HCT116 (cell line): ENCODE results near the gene SDK1. TPM values are rescaled to one million over a fixed set of nuclear protein-coding genes. Genes with fewer than 3 reads are reported as not detected.

Source experiments
- ATAC-seq: fragments of 200-7000 bp; cut with Tn5 transposase; 2 replicates; pipeline ENCODE4 v1.9.1; 2020; ENCODE audit warnings: mild to moderate bottlenecking, moderate library complexity
- BruUV-seq: library from RNA; stranded (reverse); fragments of 400-500 nt; replicated peaks from 2 replicates; lab custom pipeline; 2021; lab: Mats Ljungman, UMichigan
- CTCF ChIA-PET: fragments of 300-600 bp; sonication (Branson Sonifier 250); formaldehyde crosslinking; loops from one replicate; lab custom pipeline; 2021; ENCODE audit warnings: antibody characterized with exemption; lab: Charles Lee
- POLR2A ChIA-PET: fragments of 300-600, 350-600 bp; sonication (Branson Sonifier 250); formaldehyde crosslinking; loops from one replicate; lab custom pipeline; 2021; ENCODE audit warnings: antibody characterized with exemption; lab: Charles Lee
- RAD21 ChIA-PET, 2 experiments: fragments of 300-600 bp; sonication (Branson Sonifier 250); formaldehyde crosslinking; loops; one replicate each; lab custom pipeline; 2023; ENCODE audit warnings: low total read pairs in 2 of 2; ENCODE audit not compliant: uncharacterized antibody in 2 of 2, unreplicated experiment in 2 of 2, low non-redundant PET in 1 of 2; lab: Charles Lee
- DNase-seq: peaks from one replicate; pipeline ENCODE4 v3.0.0-alpha.2; 2010; ENCODE audit warnings: low read depth, low spot score
- H2AFZ ChIP-seq: fragments of 200-600 bp; shearing (Covaris generic), sonication (generic); 2 replicates; pipeline ENCODE4 v1.6.1; 2017; ENCODE audit warnings: low read depth, mixed run types, mixed read lengths, antibody characterized with exemption, low read length; ENCODE audit not compliant: poor library complexity, severe bottlenecking
- H3K27ac ChIP-seq: 2 replicates; pipeline ENCODE4 v1.5.1; 2012; ENCODE audit warnings: low read depth, low read length
- H3K27me3 ChIP-seq: fragments of 200-600 bp; sonication (generic); 2 replicates; pipeline ENCODE4 v1.6.1; 2016; ENCODE audit warnings: mixed run types, low read length, mixed read lengths; ENCODE audit not compliant: insufficient read depth
- H3K36me3 ChIP-seq, 2 experiments: fragments of 200-500 bp in 1 of 2; fragments of 200-600 bp in 1 of 2; sonication (Bioruptor generic) in 1 of 2; sonication (generic) in 1 of 2; 2 replicates each; pipeline versions ENCODE4 v1.5.1 to v1.6.1; 2014 to 2016; ENCODE audit warnings: low read length in 2 of 2, inconsistent platforms in 1 of 2, mixed read lengths in 1 of 2, mixed run types in 1 of 2; ENCODE audit not compliant: insufficient read depth in 2 of 2, control insufficient read depth in 1 of 2
- H3K4me1 ChIP-seq, 2 experiments: fragments of 200-600 bp in 1 of 2; sonication (generic) in 1 of 2; 2 replicates each; pipeline versions ENCODE4 v1.5.1 to v1.6.1; 2012 to 2017; ENCODE audit warnings: low read length in 2 of 2, inconsistent platforms in 1 of 2, mild to moderate bottlenecking in 1 of 2, mixed read lengths in 1 of 2, mixed run types in 1 of 2, moderate library complexity in 1 of 2; ENCODE audit not compliant: insufficient read depth in 2 of 2, control insufficient read depth in 1 of 2
- H3K4me2 ChIP-seq: fragments of 200-600 bp; sonication (generic); 2 replicates; pipeline ENCODE4 v1.6.1; 2017; ENCODE audit warnings: mixed run types, low read length, mixed read lengths
- H3K4me3 ChIP-seq, 2 experiments: fragments of 200-600 bp in 1 of 2; sonication (generic) in 1 of 2; replicated peaks in 1 of 2; 2 replicates each; pipeline ENCODE4 v1.5.1; 2011 to 2016; ENCODE audit warnings: low read length in 2 of 2, control low read depth in 1 of 2, low read depth in 1 of 2, mild to moderate bottlenecking in 1 of 2, mixed read lengths in 1 of 2, mixed run types in 1 of 2
- H3K79me2 ChIP-seq: fragments of 200-600 bp; sonication (generic); 2 replicates; pipeline ENCODE4 v1.6.1; 2017; ENCODE audit warnings: mild to moderate bottlenecking, mixed run types, low read length, moderate library complexity, mixed read lengths; ENCODE audit not compliant: insufficient read depth
- H3K9ac ChIP-seq: fragments of 200-600 bp; sonication (generic); 2 replicates; pipeline ENCODE4 v1.6.1; 2016; ENCODE audit warnings: low read length, mixed read lengths
- H3K9me2 ChIP-seq: fragments of 200-600 bp; sonication (generic), shearing (Covaris generic); 2 replicates; pipeline ENCODE4 v1.6.1; 2017; ENCODE audit warnings: mixed run types, mild to moderate bottlenecking, moderate library complexity; ENCODE audit not compliant: insufficient read depth
- H3K9me3 ChIP-seq, 2 experiments: fragments of 200-500 bp in 1 of 2; fragments of 200-600 bp in 1 of 2; sonication (Bioruptor generic) in 1 of 2; sonication (generic) in 1 of 2; 2 replicates each; pipeline ENCODE4 v1.6.1; 2014 to 2017; ENCODE audit warnings: low read length in 2 of 2, mixed read lengths in 2 of 2, inconsistent platforms in 1 of 2, low read depth in 1 of 2, mild to moderate bottlenecking in 1 of 2, mixed run types in 1 of 2, moderate library complexity in 1 of 2; ENCODE audit not compliant: control insufficient read depth in 1 of 2, insufficient read depth in 1 of 2
- H4K20me1 ChIP-seq: fragments of 200-600 bp; sonication (generic), shearing (Covaris generic); 2 replicates; pipeline ENCODE4 v1.6.1; 2017; ENCODE audit warnings: mixed run types, mild to moderate bottlenecking, moderate library complexity; ENCODE audit not compliant: insufficient read depth
- CBX3 ChIP-seq: IDR thresholded peaks from 2 replicates; pipeline ENCODE4 v1.6.1; 2012; ENCODE audit warnings: low read depth
- ELF1 ChIP-seq: IDR thresholded peaks from 2 replicates; pipeline ENCODE4 v1.6.1; 2012; ENCODE audit warnings: low read depth, borderline replicate concordance
- FOSL1 ChIP-seq: IDR thresholded peaks from 2 replicates; pipeline ENCODE4 v1.6.1; 2012; ENCODE audit warnings: low read depth
- POLR2A ChIP-seq: IDR thresholded peaks from 2 replicates; pipeline ENCODE4 v1.7.0; 2011; ENCODE audit warnings: borderline replicate concordance; ENCODE audit not compliant: insufficient read depth, insufficient read length; ENCODE audit errors: extremely low read depth
- REST ChIP-seq: IDR thresholded peaks from 2 replicates; pipeline ENCODE4 v1.6.1; 2012; ENCODE audit warnings: low read depth
- SIN3A ChIP-seq: IDR thresholded peaks from 2 replicates; pipeline ENCODE4 v1.6.1; 2012; ENCODE audit warnings: low read depth
- YY1 ChIP-seq: IDR thresholded peaks from 2 replicates; pipeline ENCODE4 v1.6.1; 2011; ENCODE audit warnings: low read length, low read depth, moderate library complexity, mild to moderate bottlenecking; ENCODE audit not compliant: insufficient replicate concordance; ENCODE audit errors: extremely low read depth
- ZBTB33 ChIP-seq: IDR thresholded peaks from 2 replicates; pipeline ENCODE4 v1.6.1; 2011; ENCODE audit warnings: mild to moderate bottlenecking, low read length, moderate library complexity; ENCODE audit not compliant: insufficient replicate concordance; ENCODE audit errors: extremely low read depth
- ZNF274 ChIP-seq: fragments of 200-500 bp; sonication (Bioruptor generic); IDR thresholded peaks from 2 replicates; pipeline ENCODE4 v1.6.1; 2014; ENCODE audit warnings: mild to moderate bottlenecking, low read depth, low read length, inconsistent platforms
- intact Hi-C: fragments of 100-400 bp; cut with micrococcal nuclease; formaldehyde crosslinking; loops from 2 replicates; pipeline ENCODE4 v1.10.0; 2022
- total RNA-seq: library from RNA; stranded (reverse); gene quantifications from one replicate; pipeline ENCODE4 v1.2.1, GENCODE V29; 2021; ENCODE audit not compliant: unreplicated experiment

SDK1 gene
- total RNA-seq, 1 experiment from 2014 or later, result 0.05 TPM

DNA sequence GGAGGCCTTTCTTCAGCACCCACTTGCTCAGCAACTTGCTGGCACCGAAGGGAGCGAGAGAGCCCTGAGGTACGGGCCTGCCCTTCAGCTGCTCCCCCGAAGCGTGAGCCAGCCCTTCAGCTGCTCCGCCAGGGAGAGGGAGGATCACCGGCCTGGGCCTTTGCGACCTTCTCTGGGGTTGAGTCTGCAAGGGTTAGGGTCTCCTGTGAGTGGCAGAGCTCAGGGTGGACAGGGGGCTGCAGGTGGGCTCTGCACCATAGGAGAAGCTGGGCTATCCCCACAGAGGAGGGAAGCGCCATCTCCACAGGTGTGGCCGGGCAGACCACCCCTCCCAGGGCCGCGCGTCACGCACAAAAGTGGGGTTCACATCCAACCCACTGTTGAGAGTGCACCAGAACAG is 890.5 kb downstream of the SDK1 start:
- intact Hi-C loops, result no loop called here
- H3K27ac ChIP-seq, result no peak overlapping the region
- H3K9me2 ChIP-seq, result no peaks in the 10 kb centered on the region
- ChIA-PET RAD21 (no interaction called here), POLR2A (no interaction called here), CTCF (no interaction called here)
- DNase-seq (no peak), ATAC-seq (no peak)
- no peak overlapping the region for H3K4me2 ChIP-seq
- H3K79me2 ChIP-seq, result no peaks in the 10 kb centered on the region
- no peaks in the 10 kb centered on the region for H3K4me1 ChIP-seq
- no peaks in the 10 kb centered on the region for H4K20me1 ChIP-seq
- no peaks in the 10 kb centered on the region for H3K27me3 ChIP-seq
- H3K9ac ChIP-seq, result no peak overlapping the region
- no peak overlapping the region for H3K4me3 ChIP-seq
- TF ChIP-seq YY1 (no peak), FOSL1 (no peak), ELF1 (no peak), ZBTB33 (no peak), ZNF274 (no peak), CBX3 (no peak), POLR2A (no peak), REST (no peak), SIN3A (no peak)
- TF ChIP-seq, all 23 proteins: peak for 0
- Histone ChIP-seq H3K36me3 (no peaks in the 10 kb centered on the region), H2AFZ (no peak overlapping the region), H3K9me3 (no peaks in the 10 kb centered on the region)
- no TSS peak for BruUV-seq
